KOPT-K1 (cell line): ENCODE results near the gene ADIRF.
"Not testable (repeated sequence)": the region's sequence is repeated elsewhere in the genome, so short reads cannot be mapped to it uniquely, and the experiment has no call there.

Experiments
- H3K27ac ChIP-seq: fragments of 200-600 bp; sonication (generic); 2 replicates; pipeline ENCODE4 v1.5.1; 2016; ENCODE audit warnings: antibody characterized with exemption, mild to moderate bottlenecking, low read depth, low read length; ENCODE audit not compliant: poor library complexity, severe bottlenecking
- H3K36me3 ChIP-seq: fragments of 200-600 bp; sonication (generic); 2 replicates; pipeline ENCODE4 v1.5.1; 2017; ENCODE audit warnings: antibody characterized with exemption, mild to moderate bottlenecking, low read length, moderate library complexity; ENCODE audit not compliant: insufficient read depth
- H3K9me3 ChIP-seq: fragments of 200-600 bp; sonication (generic); 2 replicates; pipeline ENCODE4 v1.5.1; 2017; ENCODE audit warnings: antibody characterized with exemption, low read length, mild to moderate bottlenecking; ENCODE audit not compliant: insufficient read depth, poor library complexity, severe bottlenecking

ADIRF gene

GRCh38 chr10:87008303-87008702, 40.0 kb downstream of the ADIRF start:
- not testable (repeated sequence) for H3K27ac ChIP-seq, H3K36me3 ChIP-seq, H3K9me3 ChIP-seq

GRCh38 chr10:87009134-87009696, 40.9 kb downstream of the ADIRF start:
- not testable (repeated sequence) for H3K27ac ChIP-seq, H3K36me3 ChIP-seq, H3K9me3 ChIP-seq

- not testable (repeated sequence) for H3K9me3 ChIP-seq, H3K36me3 ChIP-seq, H3K27ac ChIP-seq
Observed at GRCh38 chr10:87013528-87013927, 45.2 kb downstream of the ADIRF start.

DNA sequence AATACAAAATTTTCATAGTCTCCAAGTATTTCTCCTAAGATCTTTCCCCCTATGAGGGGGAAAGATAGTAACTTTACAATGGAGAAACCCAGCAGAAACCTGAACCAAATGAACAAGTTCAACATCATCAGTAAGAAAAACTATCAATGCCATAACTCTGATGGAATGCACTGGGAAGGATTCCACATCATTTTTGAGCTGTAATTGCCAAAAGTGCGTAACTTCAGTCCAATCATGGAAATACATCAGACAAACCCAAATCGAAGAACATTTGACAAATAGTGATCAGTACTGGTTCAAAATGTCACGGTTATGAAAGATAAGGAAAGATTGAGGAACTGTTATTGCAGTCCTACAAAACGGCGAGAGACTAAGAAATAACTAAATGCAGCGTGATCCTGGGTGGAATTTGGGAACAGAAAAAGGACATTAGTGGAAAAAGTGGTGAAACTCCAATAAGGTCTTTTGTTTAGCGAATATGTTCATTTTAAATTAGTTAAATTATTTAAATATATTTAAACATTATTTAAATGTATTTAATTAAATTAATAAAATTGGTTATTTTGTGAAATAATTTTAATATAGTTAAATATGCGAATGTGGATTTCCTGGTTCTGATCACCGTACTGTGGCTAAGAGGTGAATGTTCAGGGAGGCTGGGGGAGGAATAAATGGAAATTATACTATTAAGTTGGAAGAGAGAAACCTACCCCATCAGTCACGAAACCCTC, 46.9 kb downstream of the ADIRF start:
- H3K9me3 ChIP-seq, H3K36me3 ChIP-seq, H3K27ac ChIP-seq: not testable (repeated sequence)

- H3K36me3 ChIP-seq, H3K9me3 ChIP-seq, H3K27ac ChIP-seq: not testable (repeated sequence)
Observed at GRCh38 chr10:87018127-87018526, 49.8 kb downstream of the ADIRF start.

DNA sequence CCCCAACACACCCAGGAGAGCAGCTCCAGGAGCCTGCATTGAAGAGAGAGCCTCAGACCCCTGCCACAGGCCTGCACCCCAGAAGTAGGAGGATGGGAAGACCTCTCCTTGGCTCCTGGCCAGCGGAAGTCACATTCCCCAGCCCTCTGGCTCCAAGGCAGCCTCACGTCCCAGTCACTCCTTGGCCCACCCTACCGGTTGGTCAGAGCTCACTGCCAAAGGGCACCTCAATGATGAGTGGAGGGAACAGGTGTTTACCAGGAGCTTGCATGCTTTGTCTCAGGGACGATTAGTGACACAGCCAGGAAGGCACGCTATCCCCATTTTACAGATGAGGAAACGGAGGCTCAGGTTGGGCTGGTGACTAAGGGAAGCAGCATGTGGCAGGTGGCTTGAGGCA, 50.8 kb downstream of the ADIRF start:
- not testable (repeated sequence) for H3K9me3 ChIP-seq, H3K36me3 ChIP-seq

DNA sequence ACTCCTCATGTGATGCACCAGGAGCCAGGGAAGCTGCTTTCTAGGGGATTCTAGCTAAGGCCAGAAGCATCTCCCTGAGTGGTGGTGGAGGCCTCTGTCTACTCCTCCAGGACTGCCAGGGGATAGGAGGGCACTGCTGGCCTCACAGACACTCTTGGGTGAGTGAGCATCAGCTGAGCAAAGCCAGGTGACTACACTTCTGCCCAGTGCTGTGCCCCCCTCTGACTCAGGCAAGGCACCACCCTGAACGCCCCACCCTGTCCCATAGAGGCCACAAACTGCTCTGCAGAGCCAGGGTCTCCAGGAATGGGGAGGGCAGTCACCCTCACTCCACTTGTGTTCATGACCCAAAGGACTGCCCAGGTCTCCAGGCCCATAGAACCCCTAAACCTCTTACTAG, 51.2 kb downstream of the ADIRF start:
- not testable (repeated sequence) for H3K9me3 ChIP-seq, H3K36me3 ChIP-seq, H3K27ac ChIP-seq

More for the DNA sequence above, 50.8 kb downstream of the ADIRF start:
- not testable (repeated sequence) for H3K27ac ChIP-seq

- not testable (repeated sequence) for H3K27ac ChIP-seq, H3K9me3 ChIP-seq, H3K36me3 ChIP-seq
Observed at GRCh38 chr10:87020056-87020455, 51.8 kb downstream of the ADIRF start, which contains the start of gene FAM25A. FAM25A (plus strand) TSS chr10:87020294; CDS start chr10:87020325, 31 bp downstream.
